ENCODE data around the gene CYP4Z1. TPM values are rescaled to one million over a fixed set of nuclear protein-coding genes. Genes with fewer than 3 reads are reported as not detected.
"Not testable (repeated sequence)": the region's sequence is repeated elsewhere in the genome, so short reads cannot be mapped to it uniquely, and the experiment has no call there.

The CYP4Z1 gene
- total and polyA plus RNA-seq, 2 experiments from 2014 or later = not detected

GRCh38 chr1:47059376-47059775, 7.7 kb upstream of the CYP4Z1 start:
- no peak overlapping the region for H3K4me2 ChIP-seq (ENCODE audit: unreplicated experiment)
- in situ Hi-C loops (cut with MboI) = no loop called here
- H3K9me3 ChIP-seq (ENCODE audit: low read depth) = no peaks in the 10 kb centered on the region
- H3K4me3 ChIP-seq = no peak overlapping the region
- no peak overlapping the region for H2AFZ ChIP-seq
- no peaks in the 10 kb centered on the region for H4K20me1 ChIP-seq (ENCODE audit: insufficient read depth)
- no peak overlapping the region for H3K27ac ChIP-seq
- H3K9ac ChIP-seq = no peak overlapping the region
- no peaks in the 10 kb centered on the region for H3K27me3 ChIP-seq (replicated peaks; ENCODE audit: insufficient read depth)
- no peak for DNase-seq
- WGBS, 2 experiments (ENCODE audit: low coverage in 1 of 2, low lambda C conversion rate in 2 of 2, missing lambda C conversion rate in 2 of 2) = 8 to 12% methylated on average over 1 of the region's 1 CpG
- H3K4me1 ChIP-seq (ENCODE audit: insufficient read depth) = no peaks in the 10 kb centered on the region
- TF ChIP-seq EZH2 (IDR thresholded peaks at IDR 0.05; ENCODE audit: insufficient read depth, poor library complexity, severe bottlenecking) (no peak), EZH2phosphoT487 (IDR thresholded peaks at IDR 0.05; ENCODE audit: insufficient read depth, low read depth) (no peak)
- no peaks in the 10 kb centered on the region for H3K36me3 ChIP-seq (ENCODE audit: low read depth)
- no peaks in the 10 kb centered on the region for H3K9me2 ChIP-seq (ENCODE audit: insufficient read depth)
- H3K79me2 ChIP-seq (ENCODE audit: insufficient read depth) = no peaks in the 10 kb centered on the region
- no peaks in the 10 kb centered on the region for H3F3A ChIP-seq (ENCODE audit: insufficient read depth)

- H3K4me2 ChIP-seq (ENCODE audit: unreplicated experiment); H3F3A ChIP-seq (ENCODE audit: insufficient read depth); H3K9ac ChIP-seq; H3K9me3 ChIP-seq (ENCODE audit: low read depth); H3K4me1 ChIP-seq (ENCODE audit: insufficient read depth); H3K9me2 ChIP-seq (ENCODE audit: insufficient read depth); H3K79me2 ChIP-seq (ENCODE audit: insufficient read depth); in situ Hi-C loops (cut with MboI); H3K27ac ChIP-seq; H2AFZ ChIP-seq; H3K27me3 ChIP-seq (replicated peaks; ENCODE audit: insufficient read depth); H3K4me3 ChIP-seq; H4K20me1 ChIP-seq (ENCODE audit: insufficient read depth); DNase-seq; H3K36me3 ChIP-seq (ENCODE audit: low read depth): not testable (repeated sequence)
- 43 to 46% methylated on average over 4 of the region's 4 CpGs for WGBS, 2 experiments (ENCODE audit: low coverage in 1 of 2, low lambda C conversion rate in 2 of 2, missing lambda C conversion rate in 2 of 2)
Measured at GRCh38 chr1:47069080-47069479, 2.0 kb downstream of the CYP4Z1 start.

GRCh38 chr1:47069509-47069908, 2.5 kb downstream of the CYP4Z1 start:
- H4K20me1 ChIP-seq (ENCODE audit: insufficient read depth); H3K9me2 ChIP-seq (ENCODE audit: insufficient read depth); H3K4me1 ChIP-seq (ENCODE audit: insufficient read depth); H3K4me3 ChIP-seq; H3F3A ChIP-seq (ENCODE audit: insufficient read depth); in situ Hi-C loops (cut with MboI); H3K9ac ChIP-seq; H3K36me3 ChIP-seq (ENCODE audit: low read depth); H3K27me3 ChIP-seq (replicated peaks; ENCODE audit: insufficient read depth); H3K27ac ChIP-seq; H2AFZ ChIP-seq; H3K79me2 ChIP-seq (ENCODE audit: insufficient read depth); DNase-seq; H3K4me2 ChIP-seq (ENCODE audit: unreplicated experiment); H3K9me3 ChIP-seq (ENCODE audit: low read depth): not testable (repeated sequence)

- H4K20me1 ChIP-seq (ENCODE audit: insufficient read depth); H2AFZ ChIP-seq; H3K36me3 ChIP-seq (ENCODE audit: low read depth); H3K9me2 ChIP-seq (ENCODE audit: insufficient read depth); H3K27ac ChIP-seq; H3K9ac ChIP-seq; H3K4me1 ChIP-seq (ENCODE audit: insufficient read depth); in situ Hi-C loops (cut with MboI); H3K4me3 ChIP-seq; H3K27me3 ChIP-seq (replicated peaks; ENCODE audit: insufficient read depth); H3K4me2 ChIP-seq (ENCODE audit: unreplicated experiment); H3F3A ChIP-seq (ENCODE audit: insufficient read depth); H3K79me2 ChIP-seq (ENCODE audit: insufficient read depth); H3K9me3 ChIP-seq (ENCODE audit: low read depth): not testable (repeated sequence)
- DNase-seq = peak; percentile 31
- whole genome bisulfite sequencing, 2 experiments (ENCODE audit: low coverage in 1 of 2, low lambda C conversion rate in 2 of 2, missing lambda C conversion rate in 2 of 2) = 2 to 7% methylated on average over 3 of the region's 3 CpGs
Measured at GRCh38 chr1:47089356-47089755, 22.3 kb downstream of the CYP4Z1 start.

- H3K79me2 ChIP-seq (ENCODE audit: insufficient read depth); H3K4me2 ChIP-seq (ENCODE audit: unreplicated experiment); H3K27me3 ChIP-seq (replicated peaks; ENCODE audit: insufficient read depth); H3K9me3 ChIP-seq (ENCODE audit: low read depth); H3K9ac ChIP-seq; H3K4me3 ChIP-seq; H3F3A ChIP-seq (ENCODE audit: insufficient read depth); H3K27ac ChIP-seq; H4K20me1 ChIP-seq (ENCODE audit: insufficient read depth); H3K36me3 ChIP-seq (ENCODE audit: low read depth); in situ Hi-C loops (cut with MboI); DNase-seq; H3K4me1 ChIP-seq (ENCODE audit: insufficient read depth); H2AFZ ChIP-seq; H3K9me2 ChIP-seq (ENCODE audit: insufficient read depth): not testable (repeated sequence)
- WGBS, 2 experiments (ENCODE audit: low coverage in 1 of 2, low lambda C conversion rate in 2 of 2, missing lambda C conversion rate in 2 of 2) = 0 to 1% methylated on average over 3 of the region's 3 CpGs
Measured at GRCh38 chr1:47091476-47091875, 24.4 kb downstream of the CYP4Z1 start.
